ENCODE results near the gene KLK6. TPM values are rescaled to one million over a fixed set of nuclear protein-coding genes. Genes with fewer than 3 reads are reported as not detected.

KLK6 gene
- total RNA-seq: not detected in 2 replicates

DNA sequence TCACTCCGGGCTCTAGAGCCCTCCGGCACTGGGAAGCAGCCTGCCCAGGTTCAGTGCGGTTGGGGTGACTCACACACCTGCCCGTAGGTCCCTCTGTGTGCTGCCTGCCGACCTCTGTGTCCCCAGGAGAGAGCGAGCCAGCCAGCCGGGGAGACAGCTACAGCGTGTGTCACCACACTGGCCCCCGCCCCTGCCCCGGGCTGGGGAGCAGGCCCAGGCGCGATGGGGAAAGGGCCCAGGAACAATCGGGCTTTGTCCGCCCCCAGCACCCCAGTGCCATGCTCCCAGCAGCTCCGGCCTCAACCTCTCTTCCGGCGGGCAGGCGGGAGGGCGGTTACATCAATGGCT is at the start of gene KLK6:
Gene KLK6 (minus strand): TSS at position 179 of the 348 bp plus-strand sequence. CDS start 1,487 bp downstream, outside the sequence.

DNA sequence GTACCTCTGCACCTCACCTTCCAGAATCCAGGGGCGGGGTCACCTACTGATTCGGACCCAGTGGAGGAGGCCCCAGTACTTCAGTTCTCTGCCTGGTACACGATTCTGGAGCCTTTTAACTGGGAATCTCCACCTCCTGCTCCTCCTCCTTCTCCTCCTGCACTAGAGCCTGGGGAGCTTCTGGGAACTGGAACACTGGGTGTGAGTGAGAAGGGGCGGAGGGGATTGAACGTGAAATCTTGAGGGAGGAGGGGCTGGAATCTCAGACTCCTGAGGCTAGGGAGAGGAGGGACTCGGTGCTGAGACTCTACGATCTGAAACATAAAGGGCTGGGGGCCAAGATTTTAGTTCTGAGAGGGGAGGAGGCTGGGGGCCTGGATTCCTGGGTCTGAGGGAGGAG is 32.1 kb upstream of the KLK6 start, which contains the start of gene KLK8:
Gene KLK8 (minus strand): TSS at position 90 of the 400 bp plus-strand sequence. CDS start 437 bp downstream, outside the sequence.

DNA sequence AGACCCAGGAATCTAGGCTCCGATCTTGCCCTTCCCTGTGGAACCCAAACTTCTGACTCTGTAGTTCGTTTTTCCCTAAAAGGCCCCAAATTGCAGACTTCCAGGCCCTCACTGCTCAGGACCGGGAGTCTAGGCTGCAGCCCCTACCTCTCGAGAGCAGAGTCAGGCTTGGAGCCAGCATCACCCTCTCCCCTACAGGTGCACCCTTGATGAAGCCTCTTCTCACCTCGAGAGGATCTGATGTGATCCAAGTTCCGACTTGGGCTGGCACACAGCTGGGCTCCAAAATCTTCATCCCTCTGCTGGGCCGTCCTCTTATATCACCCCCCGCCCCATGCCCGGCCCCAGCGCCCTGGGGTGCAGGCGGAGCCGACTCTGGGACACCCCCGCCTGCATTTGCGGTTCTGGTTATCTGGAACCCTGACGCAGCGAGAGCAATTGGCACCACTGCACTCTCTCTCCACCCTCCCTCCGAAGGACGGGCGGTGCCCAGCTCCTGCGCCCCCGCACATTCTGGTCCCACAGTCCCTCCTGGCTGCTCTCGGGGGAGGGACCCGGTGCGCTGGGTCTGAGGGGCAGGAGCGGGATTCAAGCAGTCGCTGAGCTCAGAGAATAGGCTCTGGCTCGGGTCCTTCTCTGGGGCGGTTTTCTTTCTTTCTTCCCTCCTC is 14.4 kb upstream of the KLK6 start, which contains the start of gene KLK7:
Gene KLK7 (minus strand): TSS at position 293 of the 668 bp plus-strand sequence. CDS start 1,518 bp downstream, outside the sequence.

DNA sequence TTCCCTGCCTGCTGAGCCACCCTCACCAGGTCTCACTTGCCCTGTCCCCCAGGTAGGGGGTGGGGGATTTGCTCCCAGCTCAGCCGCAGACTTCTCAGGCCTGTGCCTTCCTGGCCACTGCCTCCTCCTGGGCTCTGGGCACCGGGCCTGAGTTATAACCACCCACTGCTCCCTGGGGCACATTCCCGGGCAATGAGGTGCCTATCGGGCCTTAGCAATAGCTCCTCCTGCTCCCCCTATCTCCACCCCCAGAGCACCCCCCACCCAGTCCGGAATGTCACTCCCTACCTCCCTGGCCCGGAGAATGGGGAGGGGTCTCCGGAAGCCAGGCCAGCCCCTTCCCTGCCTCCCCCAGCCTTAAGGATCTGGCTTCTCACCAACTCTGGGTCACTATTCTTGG is 16.5 kb downstream of the KLK6 start, which contains the start of gene KLK5:
Gene KLK5 (minus strand): TSS at position 129 of the 400 bp plus-strand sequence. CDS start 381 bp downstream, outside the sequence.

GRCh38 chr19:50911206-50912101 is 57.9 kb downstream of the KLK6 start, which contains the start of gene KLK4:
Gene KLK4, minus strand, starts transcription at chr19:50911395. Its CDS starts 657 bp downstream, at chr19:50910738.

Other genes with a start within 250 kb of the KLK6 start
- gene SHANK1, start 249.8 kb downstream of the KLK6 start, total RNA-seq: 0.73 and 1.2 TPM in 2 replicates
- gene CLEC11A, start 246.2 kb downstream of the KLK6 start, total RNA-seq: 18.4 and 23.9 TPM in 2 replicates
- gene GPR32, start 199.1 kb downstream of the KLK6 start, total RNA-seq: not detected in 2 replicates
- not detected in 2 replicates for gene ACP4, start 179.2 kb downstream of the KLK6 start, total RNA-seq
- 0.37 TPM in 1 of 2 replicates, not detected in the other for gene KLK1, start 145.8 kb downstream of the KLK6 start, total RNA-seq
- gene KLK15, start 136.0 kb downstream of the KLK6 start, total RNA-seq: not detected in 2 replicates
- not detected in 2 replicates for gene KLK3, start 114.7 kb downstream of the KLK6 start, total RNA-seq
- gene KLK2, start 96.2 kb downstream of the KLK6 start, total RNA-seq: 0.37 TPM in 1 of 2 replicates, not detected in the other
- gene KLK4, start 58.2 kb downstream of the KLK6 start, total RNA-seq: not detected in 2 replicates
- not detected in 2 replicates for gene KLK5, start 16.6 kb downstream of the KLK6 start, total RNA-seq
- gene KLK7, start 14.3 kb upstream of the KLK6 start, total RNA-seq: not detected in 2 replicates
- not detected in 2 replicates for gene KLK8, start 32.0 kb upstream of the KLK6 start, total RNA-seq
- not detected in 2 replicates for gene KLK10, start 50.1 kb upstream of the KLK6 start, total RNA-seq
- not detected in 2 replicates for gene KLK11, start 57.0 kb upstream of the KLK6 start, total RNA-seq
- gene KLK12, start 65.4 kb upstream of the KLK6 start, total RNA-seq: not detected in 2 replicates
- not detected in 2 replicates for gene KLK13, start 95.5 kb upstream of the KLK6 start, total RNA-seq
- gene KLK14, start 113.3 kb upstream of the KLK6 start, total RNA-seq: not detected in 2 replicates
- gene CTU1, start 138.8 kb upstream of the KLK6 start, total RNA-seq: 7.6 and 7.7 TPM in 2 replicates
- under 0.01 TPM in 1 of 2 replicates, not detected in the other for gene SIGLEC9, start 155.3 kb upstream of the KLK6 start, total RNA-seq
- not detected in 2 replicates for gene SIGLEC7, start 172.7 kb upstream of the KLK6 start, total RNA-seq

All from subcutaneous preadipocyte (primary cell).